Measurements from ENCODE around the gene LIME1. TPM values are rescaled to one million over a fixed set of nuclear protein-coding genes. Genes with fewer than 3 reads are reported as not detected.

The LIME1 gene
- total RNA-seq, 2 experiments from 2014 or later = 149 to 165 TPM

GRCh38 chr20:63737945-63738686, 1.7 kb downstream of the LIME1 start:
- intact Hi-C loops (cut with DNase I, micrococcal nuclease) = loop anchor here in 1 of 2 experiments (2.0 to 10.0 kb wide), 3 partner anchors 31 to 83 kb away; partner anchors contain the start of genes ARFRP1, RTEL1 and STMN3
- no peak for TF ChIP-seq CTCF (IDR thresholded peaks at IDR 0.05)
- Mint-ChIP-seq H3K27ac (no peak overlapping the region), H3K27me3 (no peaks in the 10 kb centered on the region), H3K4me1 (ENCODE audit: low read depth) (peaks cover 25% of the 10 kb centered on the region), H3K4me3 (peak overlapping the region; percentile 74), H3K36me3 (ENCODE audit: low read depth) (peaks cover 26% of the 10 kb centered on the region), H3K9me3 (no peaks in the 10 kb centered on the region)
- H3K27me3 ChIP-seq (ENCODE audit: control insufficient read depth in 1 of 2, insufficient read depth in 2 of 2, low read length in 2 of 2) = no peaks in the 10 kb centered on the region
- peak overlapping the region; percentile 34 to 83 for H3K27ac ChIP-seq (ENCODE audit: low read depth in 1 of 2, low read length in 2 of 2)
- no peaks in the 10 kb centered on the region for H3K9me3 ChIP-seq (ENCODE audit: control insufficient read depth in 1 of 2, insufficient read depth in 1 of 2, low read length in 2 of 2)
- ChIA-PET POLR2A (interaction anchor here (0.6 to 9.9 kb wide), 12 partner anchors 10 to 242 kb away, joined by 4 to 168 read pairs (median 7); partner anchors contain the start of genes ARFRP1, PTK6, TPD52L2 and ZGPAT), CTCF (interaction anchor here (3.2 to 6.3 kb wide), 3 partner anchors 31 to 48 kb away, joined by 15 to 44 read pairs (median 17); partner anchors contain the start of genes ARFRP1 and ZGPAT)
- ATAC-seq (ENCODE audit: poor library complexity) = peak; percentile 10
- peak in 7 of 14 experiments; percentile 33 to 70 (median 50) for DNase-seq
- H3K4me3 ChIP-seq (ENCODE audit: low read length) = peak overlapping the region; percentile 92
- peaks cover 61% of the 10 kb centered on the region for H3K4me1 ChIP-seq (ENCODE audit: insufficient read depth, low read length)
- peaks cover 63% of the 10 kb centered on the region for H3K36me3 ChIP-seq (ENCODE audit: insufficient read depth, low read length)

- Histone ChIP-seq H3K4me3 (ENCODE audit: low read length) (peak overlapping the region; percentile 92), H3K27me3 (ENCODE audit: control insufficient read depth in 1 of 2, insufficient read depth in 2 of 2, low read length in 2 of 2) (no peaks in the 10 kb centered on the region), H3K36me3 (ENCODE audit: insufficient read depth, low read length) (peaks cover 63% of the 10 kb centered on the region), H3K4me1 (ENCODE audit: insufficient read depth, low read length) (peaks cover 56% of the 10 kb centered on the region), H3K9me3 (ENCODE audit: control insufficient read depth in 1 of 2, insufficient read depth in 1 of 2, low read length in 2 of 2) (no peaks in the 10 kb centered on the region), H3K27ac (ENCODE audit: low read depth in 1 of 2, low read length in 2 of 2) (peak overlapping the region; percentile 34 to 53)
- peaks cover 28% of the 10 kb centered on the region for H3K36me3 Mint-ChIP-seq (ENCODE audit: low read depth)
- H3K9me3 Mint-ChIP-seq = no peaks in the 10 kb centered on the region
- ChIA-PET POLR2A (interaction anchor here (1.0 to 9.9 kb wide), 13 partner anchors 11 to 242 kb away, joined by 3 to 168 read pairs (median 6); partner anchors contain the start of genes ARFRP1, PTK6 and ZGPAT), CTCF (interaction anchor here (0.9 to 6.3 kb wide), 4 partner anchors 31 to 126 kb away, joined by 3 to 44 read pairs (median 16); partner anchors contain the start of genes ARFRP1 and ZGPAT)
- DNase-seq (peak in 9 of 14 experiments; percentile 21 to 70 (median 42)), ATAC-seq (ENCODE audit: poor library complexity) (no peak)
- intact Hi-C loops (cut with DNase I, micrococcal nuclease) = loop anchor here in 1 of 2 experiments (5.0 to 10.0 kb wide), 2 partner anchors 44 to 84 kb away; partner anchors contain the start of genes RTEL1 and STMN3
- H3K4me1 Mint-ChIP-seq (ENCODE audit: low read depth) = peaks cover 22% of the 10 kb centered on the region
- no peak for TF ChIP-seq CTCF (IDR thresholded peaks at IDR 0.05)
- H3K27ac Mint-ChIP-seq = no peak overlapping the region
- no peaks in the 10 kb centered on the region for H3K27me3 Mint-ChIP-seq
- peak overlapping the region; percentile 74 for H3K4me3 Mint-ChIP-seq
Observed at GRCh38 chr20:63738687-63739129, 2.2 kb downstream of the LIME1 start.
